Heart left ventricle (tissue), 13 donors: ENCODE measurements around the gene SGTA.

Source experiments
- CTCF ChIP-seq, 12 donors: fragments of 200-600 bp; sonication (generic) in 4 of 12; IDR thresholded peaks; one replicate each; pipeline versions ENCODE4 v1.5.0 to v1.8.0; 2018 to 2022; ENCODE audit warnings: antibody characterized with exemption in 12 of 12, mild to moderate bottlenecking in 5 of 12
- POLR2A ChIP-seq, 2 donors: fragments of 450-650 bp; IDR thresholded peaks; one replicate each; pipeline ENCODE4 v1.6.1; 2017; ENCODE audit warnings: antibody characterized with exemption in 2 of 2, mild to moderate bottlenecking in 2 of 2, moderate library complexity in 2 of 2
- donor health status: ischemic (EF 13 %, LVEDD 7.1; RV severe dilation, severe dysfunction).
- donor health status: DM: no; HTN: yes; CAD: no.
- donor health status: DM: no; HTN: no; CAD: no.
- donor health status: ischemic (EF 25% LVEDD 6.9; RV normal size, moderate dysfunction).
- donor health status: ischemic (EF 25% LVEDD 5.7; RV mildly dilated, moderate dysfunction).
- donor health status: ischemic (EF 35%, LVEDD 5.7; RV mildly dilated, moderate dysfunction).
- donor health status: nonischemic (EF 11% LVEDD 7.7; RV severe dilation, severe dysfunction).
- donor health status: DM: yes; HTN: yes; CAD: no.
- donor health status: PGD.
- donor health status: ischemic (EF 29% LVEDD 5.4; RV normal size, mild dysfunction).
- donor health status: nonischemic (EF 23%, LVEDD 6.1; RV moderate dilation, normal function).

GRCh38 chr19:2811735-2812413 is 28.8 kb upstream of the SGTA start:
- no peak for TF ChIP-seq CTCF (IDR thresholded peaks at IDR 0.05)
- TF ChIP-seq POLR2A (IDR thresholded peaks at IDR 0.05): no peak
